Stimulated activated CD4-positive, alpha-beta T cell treated with anti-CD3 and anti-CD28 coated beads, Interleukin-2, amount 100 ng/mL, for 24 hours (primary cell): ENCODE measurements around the gene FAM118A.
"Not testable (repeated sequence)": the region's sequence is repeated elsewhere in the genome, so short reads cannot be mapped to it uniquely, and the experiment has no call there.

Source experiments
- DNase-seq, 2 donors: peaks; one replicate each; pipeline ENCODE4 v3.0.0-alpha.2; 2020

Gene FAM118A

GRCh38 chr22:45310977-45311531 lies 1.3 kb downstream of the FAM118A start:
- no peak for DNase-seq

GRCh38 chr22:45312415-45312814 lies 2.7 kb downstream of the FAM118A start:
- DNase-seq: no peak

DNA sequence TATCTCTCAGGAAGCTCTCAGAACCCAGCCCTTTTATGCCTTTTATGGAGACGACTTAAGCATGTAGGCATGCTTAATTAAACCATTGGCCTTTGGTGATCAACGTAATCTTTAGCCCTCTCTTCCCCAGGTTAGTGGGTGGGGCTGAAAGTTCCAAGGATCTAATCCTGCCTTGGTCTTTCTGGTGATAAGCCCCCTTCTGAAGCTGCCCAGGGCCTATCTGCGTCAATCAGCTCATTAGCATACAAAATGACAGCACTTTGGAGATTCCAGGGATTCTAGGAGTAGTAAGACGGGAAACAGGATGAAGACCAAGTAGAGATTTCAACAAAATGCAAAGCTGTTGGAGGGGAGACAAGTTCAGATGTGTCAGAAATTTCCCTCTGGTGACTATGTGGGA lies 3.1 kb downstream of the FAM118A start:
- no peak for DNase-seq

DNA sequence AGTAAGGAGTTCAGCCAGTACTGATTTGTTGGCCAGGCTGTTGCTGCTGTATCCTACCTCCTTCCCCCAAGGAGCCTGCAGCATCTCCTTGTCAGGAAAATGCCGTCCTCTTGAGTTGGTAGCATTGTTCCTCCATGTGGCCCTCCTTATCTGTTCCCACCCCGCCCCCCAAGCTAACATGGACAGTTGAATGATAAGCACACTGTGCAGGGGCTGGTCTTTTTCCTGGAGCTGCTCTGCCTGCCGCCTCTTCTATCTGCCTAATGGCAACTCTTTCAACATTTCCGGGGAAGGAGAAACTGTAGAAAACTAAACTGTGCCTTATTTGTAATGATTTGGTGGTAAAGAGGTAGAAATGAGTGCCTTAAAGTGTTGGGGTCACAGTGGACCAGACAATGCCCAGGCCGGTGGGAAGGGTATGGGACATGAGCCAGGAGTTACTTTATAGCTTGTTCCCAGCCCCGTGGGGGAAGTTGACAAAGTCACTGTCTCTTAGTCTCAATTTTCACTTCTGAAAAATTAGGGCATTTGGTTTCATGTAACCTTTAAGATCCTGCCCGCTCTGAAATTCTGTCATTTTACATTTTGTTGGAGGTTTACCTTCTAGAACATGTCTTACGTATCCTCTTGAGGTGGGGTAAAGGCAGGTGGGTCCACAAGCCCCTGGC lies 4.5 kb downstream of the FAM118A start:
- DNase-seq: no peak

GRCh38 chr22:45314786-45315185 lies 5.1 kb downstream of the FAM118A start:
- no peak for DNase-seq

GRCh38 chr22:45316796-45317526 lies 7.2 kb downstream of the FAM118A start:
- no peak for DNase-seq

GRCh38 chr22:45317551-45318167 lies 7.9 kb downstream of the FAM118A start:
- DNase-seq: no peak

DNA sequence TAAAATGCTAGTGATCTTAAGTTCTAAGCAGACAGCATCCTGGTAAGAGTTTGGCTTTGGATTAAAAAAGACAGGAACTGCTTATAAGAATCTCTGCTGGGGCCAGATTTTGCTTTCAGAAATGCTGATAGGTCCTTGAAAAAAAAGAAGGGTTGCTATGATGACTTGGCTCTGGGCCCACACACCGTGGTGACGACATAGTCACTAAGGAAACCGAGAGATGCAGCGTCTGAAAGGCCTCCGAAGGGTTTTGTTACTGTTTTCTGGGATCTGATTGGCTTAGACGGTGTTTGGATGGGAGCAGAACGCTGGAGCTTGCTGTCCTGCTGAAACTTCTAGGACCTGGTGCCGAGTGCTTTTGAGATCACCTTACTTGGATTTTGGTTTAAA lies 8.4 kb downstream of the FAM118A start:
- DNase-seq: peak; percentile 84 to 85

- peak; percentile 23 to 48 for DNase-seq
These were observed 9.0 kb downstream of the FAM118A start for GRCh38 chr22:45318558-45319323.

- DNase-seq: no peak
These were observed 9.6 kb downstream of the FAM118A start for GRCh38 chr22:45319324-45319685.

- DNase-seq: no peak
These were observed 10.7 kb downstream of the FAM118A start for GRCh38 chr22:45320357-45320976.

GRCh38 chr22:45321827-45322226 lies 12.1 kb downstream of the FAM118A start:
- no peak for DNase-seq

DNA sequence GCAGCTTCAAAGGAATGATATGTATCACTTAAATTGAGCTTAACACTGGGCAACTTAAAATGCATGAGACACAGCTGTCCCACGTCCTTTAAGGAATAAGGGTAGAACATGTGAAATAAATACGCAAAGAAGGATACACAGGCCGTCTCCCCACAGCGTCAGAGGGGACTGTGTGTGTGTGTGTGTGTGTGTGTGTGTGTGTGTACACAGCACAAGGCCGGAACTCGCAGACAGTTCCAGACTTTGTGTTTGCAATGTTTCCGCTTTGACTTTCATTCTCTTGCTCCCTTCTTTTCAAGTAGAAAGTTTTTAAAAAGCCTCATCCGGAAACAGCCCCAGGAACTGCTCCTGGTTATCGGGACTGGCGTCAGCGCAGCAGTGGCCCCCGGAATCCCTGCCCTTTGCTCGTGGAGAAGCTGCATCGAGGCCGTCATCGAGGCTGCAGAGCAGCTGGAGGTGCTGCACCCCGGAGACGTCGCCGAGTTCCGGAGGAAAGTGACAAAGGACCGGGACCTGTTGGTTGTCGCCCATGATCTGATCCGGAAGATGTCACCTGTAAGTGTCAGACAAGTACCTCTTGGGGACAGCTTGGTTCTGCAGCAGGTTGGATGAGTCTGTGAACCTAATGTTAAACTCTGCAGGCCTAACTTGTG lies 13.3 kb downstream of the FAM118A start:
- DNase-seq: no peak

GRCh38 chr22:45323695-45324094 lies 14.0 kb downstream of the FAM118A start:
- DNase-seq: no peak

DNA sequence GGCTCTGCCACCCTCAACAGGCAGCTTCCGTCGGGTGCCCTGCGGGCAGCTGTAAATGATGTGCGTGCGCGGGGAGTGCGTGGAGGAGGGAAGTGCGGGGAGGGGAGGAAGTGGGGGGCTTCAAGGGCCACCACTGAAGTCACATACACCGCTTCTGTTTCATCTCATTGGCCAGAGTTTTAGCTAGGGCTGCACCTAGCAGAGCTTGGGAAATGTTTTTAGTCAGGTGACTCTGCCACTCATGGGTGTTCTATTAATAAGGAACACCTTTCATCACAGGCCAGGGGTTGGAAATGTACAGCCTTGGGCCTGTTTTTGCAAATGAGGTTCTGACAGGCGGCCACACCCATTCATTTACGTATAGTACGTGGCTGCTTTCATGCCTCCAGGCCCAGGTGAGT lies 14.6 kb downstream of the FAM118A start:
- no peak for DNase-seq

DNA sequence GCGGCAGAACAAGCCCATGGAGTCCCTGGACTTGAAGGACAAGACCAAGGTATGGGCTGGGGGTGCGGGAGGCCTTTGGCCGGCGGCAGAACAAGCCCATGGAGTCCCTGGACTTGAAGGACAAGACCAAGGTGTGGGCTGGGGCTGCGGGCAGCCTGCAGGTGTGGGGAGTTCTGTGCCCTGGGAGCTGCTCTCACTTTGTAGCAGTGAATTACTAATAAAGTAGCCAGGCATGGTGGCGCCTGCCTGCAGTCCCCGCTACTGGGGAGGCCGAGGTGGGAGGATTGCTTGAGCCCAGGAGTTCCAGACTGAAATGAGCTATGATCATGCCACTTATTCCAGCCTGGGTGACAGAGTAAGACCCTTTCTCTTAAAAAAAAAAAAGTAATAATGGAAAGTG lies 18.5 kb downstream of the FAM118A start:
- not testable (repeated sequence) for DNase-seq

- DNase-seq: no peak
These were observed 19.2 kb downstream of the FAM118A start for GRCh38 chr22:45328822-45329529.

DNA sequence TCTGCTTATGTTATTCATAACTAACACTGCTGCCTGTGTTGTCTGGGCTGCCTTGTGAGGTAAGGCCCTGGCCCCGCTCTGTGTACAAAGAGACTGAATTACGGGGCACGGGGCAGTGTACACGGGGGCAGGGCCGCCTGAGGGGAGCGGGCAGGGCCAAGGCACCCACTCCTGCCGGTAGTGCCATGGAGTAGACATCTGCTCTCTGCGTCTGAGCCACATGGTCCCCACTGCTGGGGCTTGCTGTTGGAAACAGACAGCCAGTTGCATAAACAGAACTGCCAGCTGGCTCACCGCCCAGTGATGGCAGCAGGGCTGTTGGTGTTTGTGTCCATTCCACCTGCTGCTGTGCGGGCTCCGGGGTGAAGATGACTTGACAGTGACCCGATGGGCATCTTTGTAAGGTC lies 19.8 kb downstream of the FAM118A start:
- DNase-seq: no peak

DNA sequence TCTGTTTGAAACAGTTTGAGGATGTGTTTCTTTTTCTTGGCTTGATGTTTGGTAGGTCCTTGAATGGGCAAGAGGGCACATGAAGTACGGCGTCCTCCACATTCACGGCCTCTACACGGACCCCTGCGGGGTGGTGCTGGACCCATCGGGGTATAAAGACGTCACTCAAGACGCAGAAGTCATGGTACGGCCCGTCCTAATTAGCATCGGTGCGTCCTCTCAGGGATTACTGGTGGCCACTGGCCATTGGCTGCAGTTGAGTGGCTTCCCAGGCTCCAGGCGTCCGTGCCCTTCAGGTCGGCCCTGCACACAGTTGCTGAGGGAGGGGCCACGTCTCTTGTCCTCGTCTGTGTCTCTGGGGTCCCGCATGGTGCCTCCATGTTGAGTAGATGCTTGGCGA lies 20.8 kb downstream of the FAM118A start:
- no peak for DNase-seq

GRCh38 chr22:45331486-45331885 lies 21.8 kb downstream of the FAM118A start:
- no peak for DNase-seq

- DNase-seq: no peak
These were observed 22.3 kb downstream of the FAM118A start for GRCh38 chr22:45332001-45332400.

DNA sequence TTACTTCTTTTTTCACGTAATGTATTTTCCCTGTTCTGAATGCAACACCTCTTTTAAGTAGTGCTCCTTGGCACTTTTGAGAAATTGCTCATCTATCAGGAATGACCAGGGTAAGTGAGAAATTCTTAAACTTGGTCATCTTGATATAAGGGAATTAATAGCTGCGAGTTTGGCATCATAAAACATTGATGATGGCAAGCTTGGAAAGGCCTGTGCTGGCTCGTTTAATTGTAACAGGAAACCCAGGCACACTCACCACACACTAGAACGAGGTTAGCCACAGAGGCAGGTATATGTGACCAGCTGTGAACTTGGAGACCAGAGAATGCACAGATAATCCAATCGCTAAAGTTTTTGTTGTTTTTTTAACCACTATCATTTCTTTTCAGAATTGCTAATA lies 24.3 kb downstream of the FAM118A start:
- DNase-seq: no peak
